ENCODE results near the gene PIGM. TPM values are rescaled to one million over a fixed set of nuclear protein-coding genes. Genes with fewer than 3 reads are reported as not detected.

Gene PIGM
- total and polyA plus RNA-seq, 2 experiments from 2014 or later: 5.0 TPM

DNA sequence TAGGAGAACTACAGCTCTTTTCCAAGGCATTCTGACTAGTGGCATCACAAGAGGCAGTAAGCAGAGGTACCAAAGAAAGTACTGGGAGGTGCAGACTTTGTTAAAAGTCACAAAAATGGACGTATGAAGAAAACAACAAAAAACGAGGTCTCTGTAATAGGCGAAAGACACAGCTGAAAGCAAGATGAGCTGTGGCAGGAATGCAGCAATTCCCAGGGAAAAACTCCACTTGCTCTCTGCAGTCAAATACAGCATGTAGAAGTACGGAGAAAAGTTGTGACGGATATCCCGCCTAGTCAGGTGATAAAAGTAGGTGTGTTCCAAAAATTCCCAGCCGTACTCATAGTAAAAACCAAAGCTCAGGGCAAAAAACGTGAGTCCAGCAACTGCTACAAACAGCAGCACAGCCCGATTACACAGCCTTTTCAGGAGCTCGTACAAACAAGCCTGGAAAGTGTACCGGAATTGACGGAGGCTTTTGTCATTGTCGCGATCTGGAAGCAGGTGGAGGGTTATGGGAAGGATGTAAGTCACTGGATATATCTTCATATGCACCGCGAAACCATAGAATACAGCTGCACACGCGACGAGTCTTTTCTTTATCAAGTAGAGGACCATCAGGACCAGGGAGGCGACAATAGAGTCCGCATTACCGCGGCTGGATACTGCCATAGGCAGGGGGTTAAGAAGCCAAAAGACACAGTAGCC is 979 bp downstream of the PIGM start (continued):
- TF ChIP-seq, protein P1, sequence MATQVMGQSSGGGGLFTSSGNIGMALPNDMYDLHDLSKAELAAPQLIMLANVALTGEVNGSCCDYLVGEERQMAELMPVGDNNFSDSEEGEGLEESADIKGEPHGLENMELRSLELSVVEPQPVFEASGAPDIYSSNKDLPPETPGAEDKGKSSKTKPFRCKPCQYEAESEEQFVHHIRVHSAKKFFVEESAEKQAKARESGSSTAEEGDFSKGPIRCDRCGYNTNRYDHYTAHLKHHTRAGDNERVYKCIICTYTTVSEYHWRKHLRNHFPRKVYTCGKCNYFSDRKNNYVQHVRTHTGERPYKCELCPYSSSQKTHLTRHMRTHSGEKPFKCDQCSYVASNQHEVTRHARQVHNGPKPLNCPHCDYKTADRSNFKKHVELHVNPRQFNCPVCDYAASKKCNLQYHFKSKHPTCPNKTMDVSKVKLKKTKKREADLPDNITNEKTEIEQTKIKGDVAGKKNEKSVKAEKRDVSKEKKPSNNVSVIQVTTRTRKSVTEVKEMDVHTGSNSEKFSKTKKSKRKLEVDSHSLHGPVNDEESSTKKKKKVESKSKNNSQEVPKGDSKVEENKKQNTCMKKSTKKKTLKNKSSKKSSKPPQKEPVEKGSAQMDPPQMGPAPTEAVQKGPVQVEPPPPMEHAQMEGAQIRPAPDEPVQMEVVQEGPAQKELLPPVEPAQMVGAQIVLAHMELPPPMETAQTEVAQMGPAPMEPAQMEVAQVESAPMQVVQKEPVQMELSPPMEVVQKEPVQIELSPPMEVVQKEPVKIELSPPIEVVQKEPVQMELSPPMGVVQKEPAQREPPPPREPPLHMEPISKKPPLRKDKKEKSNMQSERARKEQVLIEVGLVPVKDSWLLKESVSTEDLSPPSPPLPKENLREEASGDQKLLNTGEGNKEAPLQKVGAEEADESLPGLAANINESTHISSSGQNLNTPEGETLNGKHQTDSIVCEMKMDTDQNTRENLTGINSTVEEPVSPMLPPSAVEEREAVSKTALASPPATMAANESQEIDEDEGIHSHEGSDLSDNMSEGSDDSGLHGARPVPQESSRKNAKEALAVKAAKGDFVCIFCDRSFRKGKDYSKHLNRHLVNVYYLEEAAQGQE (IDR thresholded peaks at IDR 0.05; ENCODE audit: unreplicated experiment): no peak
- TF ChIP-seq, protein P2, sequence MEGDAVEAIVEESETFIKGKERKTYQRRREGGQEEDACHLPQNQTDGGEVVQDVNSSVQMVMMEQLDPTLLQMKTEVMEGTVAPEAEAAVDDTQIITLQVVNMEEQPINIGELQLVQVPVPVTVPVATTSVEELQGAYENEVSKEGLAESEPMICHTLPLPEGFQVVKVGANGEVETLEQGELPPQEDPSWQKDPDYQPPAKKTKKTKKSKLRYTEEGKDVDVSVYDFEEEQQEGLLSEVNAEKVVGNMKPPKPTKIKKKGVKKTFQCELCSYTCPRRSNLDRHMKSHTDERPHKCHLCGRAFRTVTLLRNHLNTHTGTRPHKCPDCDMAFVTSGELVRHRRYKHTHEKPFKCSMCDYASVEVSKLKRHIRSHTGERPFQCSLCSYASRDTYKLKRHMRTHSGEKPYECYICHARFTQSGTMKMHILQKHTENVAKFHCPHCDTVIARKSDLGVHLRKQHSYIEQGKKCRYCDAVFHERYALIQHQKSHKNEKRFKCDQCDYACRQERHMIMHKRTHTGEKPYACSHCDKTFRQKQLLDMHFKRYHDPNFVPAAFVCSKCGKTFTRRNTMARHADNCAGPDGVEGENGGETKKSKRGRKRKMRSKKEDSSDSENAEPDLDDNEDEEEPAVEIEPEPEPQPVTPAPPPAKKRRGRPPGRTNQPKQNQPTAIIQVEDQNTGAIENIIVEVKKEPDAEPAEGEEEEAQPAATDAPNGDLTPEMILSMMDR (conservative IDR thresholded peaks at IDR 0.05; ENCODE audit: low read depth in 2 of 2): no peak
- TF ChIP-seq ZNF114 (CRISPR knock-in tag; IDR thresholded peaks at IDR 0.05): no peak

DNA sequence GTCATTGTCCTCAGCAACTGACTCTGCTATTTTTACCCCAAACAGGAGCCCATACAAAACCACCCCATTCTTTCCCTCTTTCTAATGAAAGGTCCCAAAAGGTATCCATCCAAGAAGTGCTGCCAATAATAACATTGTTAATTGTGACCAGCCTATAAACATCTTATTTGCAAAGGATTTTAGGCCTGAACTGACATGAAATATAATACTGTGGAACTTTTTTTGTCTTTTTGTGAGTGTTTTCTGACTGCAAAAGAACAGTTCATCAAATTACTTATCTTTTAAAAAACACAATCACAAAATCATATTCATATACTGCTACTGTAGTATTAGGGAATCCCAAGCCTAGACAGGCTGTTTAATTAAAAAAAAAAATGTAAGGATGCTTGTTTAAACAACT is 3.4 kb downstream of the PIGM start:
- 0 out of 3 replicates have a peak, but pooled peaks cover 3% of the 10 kb centered on the region for H3K36me3 Mint-ChIP-seq (ENCODE audit: low read depth)
- Histone ChIP-seq H3K79me2 (replicated peaks; ENCODE audit: insufficient read depth) (peaks cover 29% of the 10 kb centered on the region), H4K20me1 (replicated peaks; ENCODE audit: insufficient read depth) (peaks cover 5% of the 10 kb centered on the region; the same call in 1 of the 2 replicates), H2AFZ (no peak overlapping the region), H3F3A (replicated peaks; ENCODE audit: low read depth) (no peaks in the 10 kb centered on the region), H3K9me2 (ENCODE audit: insufficient read depth) (no peaks in the 10 kb centered on the region), H3K4me2 (no peak overlapping the region), H3K27ac (ENCODE audit: low read depth) (no peak overlapping the region), H3K36me3 (ENCODE audit: insufficient read depth) (no peaks in the 10 kb centered on the region), H3K4me3 (no peak overlapping the region), H3K4me1 (ENCODE audit: insufficient read depth) (peaks cover 21% of the 10 kb centered on the region), H3K27me3 (ENCODE audit: insufficient read depth) (peaks cover 9% of the 10 kb centered on the region; the same call in 1 of the 2 replicates)
- H3K4me1 Mint-ChIP-seq: peaks cover 16% of the 10 kb centered on the region
- ATAC-seq (no peak), DNase-seq (ENCODE audit: low spot score) (no peak)
- no peak overlapping the region for H3K4me3 Mint-ChIP-seq
- H3K27ac Mint-ChIP-seq: no peak overlapping the region
- no peaks in the 10 kb centered on the region; the same call in 2 of the 3 replicates for H3K9me3 Mint-ChIP-seq
- H3K27me3 Mint-ChIP-seq (ENCODE audit: insufficient read depth, low read depth, poor library complexity): peaks cover 1% of the 10 kb centered on the region
- TF ChIP-seq EZH2 (IDR thresholded peaks at IDR 0.05; ENCODE audit: low read depth, unreplicated experiment) (no peak), NANOG (IDR thresholded peaks at IDR 0.05; ENCODE audit: borderline replicate concordance) (no peak), ZNF114 (CRISPR knock-in tag; IDR thresholded peaks at IDR 0.05) (no peak), EZH2phosphoT487 (IDR thresholded peaks at IDR 0.05; ENCODE audit: unreplicated experiment) (no peak), JUNB (IDR thresholded peaks at IDR 0.05; ENCODE audit: unreplicated experiment) (no peak), CREB1 (CRISPR knock-in tag; IDR thresholded peaks at IDR 0.05; ENCODE audit: low read depth) (no peak), POLR2AphosphoS5 (IDR thresholded peaks at IDR 0.05; ENCODE audit: low read depth) (no peak)
- TF ChIP-seq, protein P3, sequence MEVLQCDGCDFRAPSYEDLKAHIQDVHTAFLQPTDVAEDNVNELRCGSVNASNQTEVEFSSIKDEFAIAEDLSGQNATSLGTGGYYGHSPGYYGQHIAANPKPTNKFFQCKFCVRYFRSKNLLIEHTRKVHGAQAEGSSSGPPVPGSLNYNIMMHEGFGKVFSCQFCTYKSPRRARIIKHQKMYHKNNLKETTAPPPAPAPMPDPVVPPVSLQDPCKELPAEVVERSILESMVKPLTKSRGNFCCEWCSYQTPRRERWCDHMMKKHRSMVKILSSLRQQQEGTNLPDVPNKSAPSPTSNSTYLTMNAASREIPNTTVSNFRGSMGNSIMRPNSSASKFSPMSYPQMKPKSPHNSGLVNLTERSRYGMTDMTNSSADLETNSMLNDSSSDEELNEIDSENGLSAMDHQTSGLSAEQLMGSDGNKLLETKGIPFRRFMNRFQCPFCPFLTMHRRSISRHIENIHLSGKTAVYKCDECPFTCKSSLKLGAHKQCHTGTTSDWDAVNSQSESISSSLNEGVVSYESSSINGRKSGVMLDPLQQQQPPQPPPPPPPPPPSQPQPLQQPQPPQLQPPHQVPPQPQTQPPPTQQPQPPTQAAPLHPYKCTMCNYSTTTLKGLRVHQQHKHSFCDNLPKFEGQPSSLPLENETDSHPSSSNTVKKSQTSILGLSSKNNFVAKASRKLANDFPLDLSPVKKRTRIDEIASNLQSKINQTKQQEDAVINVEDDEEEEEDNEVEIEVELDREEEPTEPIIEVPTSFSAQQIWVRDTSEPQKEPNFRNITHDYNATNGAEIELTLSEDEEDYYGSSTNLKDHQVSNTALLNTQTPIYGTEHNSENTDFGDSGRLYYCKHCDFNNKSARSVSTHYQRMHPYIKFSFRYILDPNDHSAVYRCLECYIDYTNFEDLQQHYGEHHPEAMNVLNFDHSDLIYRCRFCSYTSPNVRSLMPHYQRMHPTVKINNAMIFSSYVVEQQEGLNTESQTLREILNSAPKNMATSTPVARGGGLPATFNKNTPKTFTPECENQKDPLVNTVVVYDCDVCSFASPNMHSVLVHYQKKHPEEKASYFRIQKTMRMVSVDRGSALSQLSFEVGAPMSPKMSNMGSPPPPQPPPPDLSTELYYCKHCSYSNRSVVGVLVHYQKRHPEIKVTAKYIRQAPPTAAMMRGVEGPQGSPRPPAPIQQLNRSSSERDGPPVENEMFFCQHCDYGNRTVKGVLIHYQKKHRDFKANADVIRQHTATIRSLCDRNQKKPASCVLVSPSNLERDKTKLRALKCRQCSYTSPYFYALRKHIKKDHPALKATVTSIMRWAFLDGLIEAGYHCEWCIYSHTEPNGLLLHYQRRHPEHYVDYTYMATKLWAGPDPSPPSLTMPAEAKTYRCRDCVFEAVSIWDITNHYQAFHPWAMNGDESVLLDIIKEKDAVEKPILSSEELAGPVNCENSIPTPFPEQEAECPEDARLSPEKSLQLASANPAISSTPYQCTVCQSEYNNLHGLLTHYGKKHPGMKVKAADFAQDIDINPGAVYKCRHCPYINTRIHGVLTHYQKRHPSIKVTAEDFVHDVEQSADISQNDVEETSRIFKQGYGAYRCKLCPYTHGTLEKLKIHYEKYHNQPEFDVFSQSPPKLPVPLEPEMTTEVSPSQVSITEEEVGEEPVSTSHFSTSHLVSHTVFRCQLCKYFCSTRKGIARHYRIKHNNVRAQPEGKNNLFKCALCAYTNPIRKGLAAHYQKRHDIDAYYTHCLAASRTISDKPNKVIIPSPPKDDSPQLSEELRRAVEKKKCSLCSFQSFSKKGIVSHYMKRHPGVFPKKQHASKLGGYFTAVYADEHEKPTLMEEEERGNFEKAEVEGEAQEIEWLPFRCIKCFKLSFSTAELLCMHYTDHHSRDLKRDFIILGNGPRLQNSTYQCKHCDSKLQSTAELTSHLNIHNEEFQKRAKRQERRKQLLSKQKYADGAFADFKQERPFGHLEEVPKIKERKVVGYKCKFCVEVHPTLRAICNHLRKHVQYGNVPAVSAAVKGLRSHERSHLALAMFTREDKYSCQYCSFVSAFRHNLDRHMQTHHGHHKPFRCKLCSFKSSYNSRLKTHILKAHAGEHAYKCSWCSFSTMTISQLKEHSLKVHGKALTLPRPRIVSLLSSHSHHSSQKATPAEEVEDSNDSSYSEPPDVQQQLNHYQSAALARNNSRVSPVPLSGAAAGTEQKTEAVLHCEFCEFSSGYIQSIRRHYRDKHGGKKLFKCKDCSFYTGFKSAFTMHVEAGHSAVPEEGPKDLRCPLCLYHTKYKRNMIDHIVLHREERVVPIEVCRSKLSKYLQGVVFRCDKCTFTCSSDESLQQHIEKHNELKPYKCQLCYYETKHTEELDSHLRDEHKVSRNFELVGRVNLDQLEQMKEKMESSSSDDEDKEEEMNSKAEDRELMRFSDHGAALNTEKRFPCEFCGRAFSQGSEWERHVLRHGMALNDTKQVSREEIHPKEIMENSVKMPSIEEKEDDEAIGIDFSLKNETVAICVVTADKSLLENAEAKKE (CRISPR knock-in tag; IDR thresholded peaks at IDR 0.05): no peak
- TF ChIP-seq, protein P2 (conservative IDR thresholded peaks at IDR 0.05; ENCODE audit: low read depth in 2 of 2): no peak

Data from GM23338 (cell line).